ENCODE results near the gene DMRTA2.

DMRTA2 gene

DNA sequence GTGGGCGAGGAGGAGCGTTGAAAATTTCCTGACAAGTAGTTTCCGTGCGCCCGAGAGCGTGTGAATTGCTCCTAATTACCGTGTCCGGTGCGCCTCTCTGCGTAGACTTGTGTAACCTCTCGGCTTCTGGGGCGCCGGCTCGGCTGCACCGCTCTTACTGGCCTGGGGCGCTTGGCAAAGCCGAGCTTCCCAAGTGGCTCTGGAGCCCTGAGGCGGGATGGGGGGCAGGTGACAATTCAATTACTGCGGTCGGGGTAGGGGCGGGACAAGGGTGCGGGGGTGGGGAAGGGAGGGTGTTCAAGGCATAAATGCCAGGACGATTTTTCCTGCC lies 392 bp upstream of the DMRTA2 start:
- Histone ChIP-seq H3K4me3 (replicated peaks; ENCODE audit: low read depth, low read length) (peak overlapping the region; percentile 64), H3K36me3 (ENCODE audit: control insufficient read depth, insufficient read depth, low read length) (no peaks in the 10 kb centered on the region), H3K27me3 (replicated peaks; ENCODE audit: control insufficient read depth, insufficient read depth, low read length) (peaks cover 8% of the 10 kb centered on the region)
- DNase-seq (ENCODE audit: extremely low read depth, insufficient read length), result no peak
- TF ChIP-seq, protein P1, sequence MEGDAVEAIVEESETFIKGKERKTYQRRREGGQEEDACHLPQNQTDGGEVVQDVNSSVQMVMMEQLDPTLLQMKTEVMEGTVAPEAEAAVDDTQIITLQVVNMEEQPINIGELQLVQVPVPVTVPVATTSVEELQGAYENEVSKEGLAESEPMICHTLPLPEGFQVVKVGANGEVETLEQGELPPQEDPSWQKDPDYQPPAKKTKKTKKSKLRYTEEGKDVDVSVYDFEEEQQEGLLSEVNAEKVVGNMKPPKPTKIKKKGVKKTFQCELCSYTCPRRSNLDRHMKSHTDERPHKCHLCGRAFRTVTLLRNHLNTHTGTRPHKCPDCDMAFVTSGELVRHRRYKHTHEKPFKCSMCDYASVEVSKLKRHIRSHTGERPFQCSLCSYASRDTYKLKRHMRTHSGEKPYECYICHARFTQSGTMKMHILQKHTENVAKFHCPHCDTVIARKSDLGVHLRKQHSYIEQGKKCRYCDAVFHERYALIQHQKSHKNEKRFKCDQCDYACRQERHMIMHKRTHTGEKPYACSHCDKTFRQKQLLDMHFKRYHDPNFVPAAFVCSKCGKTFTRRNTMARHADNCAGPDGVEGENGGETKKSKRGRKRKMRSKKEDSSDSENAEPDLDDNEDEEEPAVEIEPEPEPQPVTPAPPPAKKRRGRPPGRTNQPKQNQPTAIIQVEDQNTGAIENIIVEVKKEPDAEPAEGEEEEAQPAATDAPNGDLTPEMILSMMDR (IDR thresholded peaks at IDR 0.05; ENCODE audit: insufficient read depth, low read length, poor library complexity, severe bottlenecking), result no peak

DNA sequence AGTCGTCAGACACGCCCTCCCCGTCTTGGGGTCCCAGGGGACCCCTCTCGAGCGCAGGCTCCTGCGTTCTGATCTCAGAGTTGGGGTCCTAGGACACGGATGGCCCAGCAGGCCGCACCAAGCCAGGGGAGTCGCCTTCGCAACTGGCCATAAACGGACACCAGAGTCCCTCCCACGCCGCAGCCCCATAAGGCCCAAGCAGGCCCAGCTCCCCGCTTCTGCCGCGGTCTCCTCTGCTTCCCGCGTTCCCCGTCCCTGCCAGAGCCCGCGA lies 633 bp downstream of the DMRTA2 start:
- no peak for DNase-seq (ENCODE audit: extremely low read depth, insufficient read length)
- Histone ChIP-seq H3K36me3 (ENCODE audit: control insufficient read depth, insufficient read depth, low read length) (no peaks in the 10 kb centered on the region), H3K27me3 (replicated peaks; ENCODE audit: control insufficient read depth, insufficient read depth, low read length) (peaks cover 8% of the 10 kb centered on the region), H3K4me3 (replicated peaks; ENCODE audit: low read depth, low read length) (peak overlapping the region; percentile 64)
- TF ChIP-seq, protein P1 (IDR thresholded peaks at IDR 0.05; ENCODE audit: insufficient read depth, low read length, poor library complexity, severe bottlenecking), result no peak

DNA sequence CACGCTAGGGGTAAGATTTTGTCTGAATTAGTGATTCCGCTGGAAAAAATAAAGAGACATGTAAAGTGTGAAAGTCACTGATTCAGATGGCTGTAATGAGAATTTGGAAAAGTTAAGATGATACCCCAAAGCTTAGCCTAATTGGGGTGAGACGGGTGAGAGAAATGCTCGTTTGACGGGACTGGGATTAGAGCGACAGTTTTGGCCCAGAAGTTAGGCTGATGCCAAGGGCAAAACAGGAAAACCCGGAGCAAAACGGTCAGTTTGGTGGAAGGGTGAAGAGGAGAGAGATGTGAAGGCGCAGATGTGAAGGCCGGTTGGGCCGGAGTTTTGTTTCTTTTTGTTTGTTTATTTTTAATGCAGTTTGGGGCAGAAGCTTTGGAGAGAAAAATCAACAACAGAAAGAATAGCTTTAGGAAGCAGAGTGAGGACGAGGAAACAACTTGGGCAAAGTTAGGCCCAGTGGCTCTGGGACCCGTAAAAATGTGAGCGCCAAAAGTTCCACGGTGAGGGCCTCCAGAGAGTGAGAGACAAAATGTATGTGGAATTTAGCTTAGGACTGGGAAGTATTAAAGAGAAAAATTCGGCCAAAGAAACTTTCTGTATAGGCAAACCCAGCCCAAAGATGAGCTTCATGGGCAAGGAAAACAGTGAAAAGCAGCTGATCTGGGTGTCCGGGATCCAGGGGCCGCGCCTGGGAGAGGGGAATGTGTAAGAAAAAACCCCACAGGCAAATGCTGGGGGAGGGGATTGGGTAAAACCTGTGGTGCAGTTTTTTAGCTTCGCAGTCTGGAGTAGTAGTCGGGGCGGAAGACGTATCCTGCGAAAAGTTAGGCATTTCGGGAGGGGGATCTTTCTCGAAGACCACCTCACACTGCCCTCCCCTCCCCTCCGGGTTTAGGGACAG lies 1.2 kb downstream of the DMRTA2 start:
- Histone ChIP-seq H3K36me3 (ENCODE audit: control insufficient read depth, insufficient read depth, low read length) (no peaks in the 10 kb centered on the region), H3K4me3 (replicated peaks; ENCODE audit: low read depth, low read length) (no peak overlapping the region), H3K27me3 (replicated peaks; ENCODE audit: control insufficient read depth, insufficient read depth, low read length) (peaks cover 8% of the 10 kb centered on the region)
- TF ChIP-seq, protein P1 (IDR thresholded peaks at IDR 0.05; ENCODE audit: insufficient read depth, low read length, poor library complexity, severe bottlenecking), result no peak
- DNase-seq (ENCODE audit: extremely low read depth, insufficient read length), result no peak

DNA sequence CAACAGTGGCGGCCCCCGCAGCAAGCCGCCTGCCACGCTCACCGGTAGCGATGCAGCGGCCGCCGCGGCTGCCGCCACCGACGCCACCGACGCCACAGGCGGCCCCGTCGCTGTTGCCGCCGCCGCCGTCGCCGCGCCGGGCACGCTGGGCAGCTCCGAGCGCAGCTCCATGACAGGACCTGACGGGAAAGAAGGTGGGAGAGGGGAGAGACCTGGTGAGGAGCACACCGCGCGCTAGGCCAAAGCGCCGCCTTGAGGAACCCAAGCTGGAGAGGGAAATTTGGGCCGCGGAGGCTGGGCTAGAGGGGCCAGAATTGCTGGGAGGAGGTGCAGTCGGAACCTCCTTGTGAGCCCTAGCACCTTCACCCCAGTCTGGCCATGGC lies 1.9 kb downstream of the DMRTA2 start:
- Histone ChIP-seq H3K27me3 (replicated peaks; ENCODE audit: control insufficient read depth, insufficient read depth, low read length) (peaks cover 10% of the 10 kb centered on the region), H3K4me3 (replicated peaks; ENCODE audit: low read depth, low read length) (peak overlapping the region; percentile 35; the same call in 1 of the 2 replicates), H3K36me3 (ENCODE audit: control insufficient read depth, insufficient read depth, low read length) (no peaks in the 10 kb centered on the region)
- TF ChIP-seq, protein P1 (IDR thresholded peaks at IDR 0.05; ENCODE audit: insufficient read depth, low read length, poor library complexity, severe bottlenecking), result no peak
- no peak for DNase-seq (ENCODE audit: extremely low read depth, insufficient read length)

DNA sequence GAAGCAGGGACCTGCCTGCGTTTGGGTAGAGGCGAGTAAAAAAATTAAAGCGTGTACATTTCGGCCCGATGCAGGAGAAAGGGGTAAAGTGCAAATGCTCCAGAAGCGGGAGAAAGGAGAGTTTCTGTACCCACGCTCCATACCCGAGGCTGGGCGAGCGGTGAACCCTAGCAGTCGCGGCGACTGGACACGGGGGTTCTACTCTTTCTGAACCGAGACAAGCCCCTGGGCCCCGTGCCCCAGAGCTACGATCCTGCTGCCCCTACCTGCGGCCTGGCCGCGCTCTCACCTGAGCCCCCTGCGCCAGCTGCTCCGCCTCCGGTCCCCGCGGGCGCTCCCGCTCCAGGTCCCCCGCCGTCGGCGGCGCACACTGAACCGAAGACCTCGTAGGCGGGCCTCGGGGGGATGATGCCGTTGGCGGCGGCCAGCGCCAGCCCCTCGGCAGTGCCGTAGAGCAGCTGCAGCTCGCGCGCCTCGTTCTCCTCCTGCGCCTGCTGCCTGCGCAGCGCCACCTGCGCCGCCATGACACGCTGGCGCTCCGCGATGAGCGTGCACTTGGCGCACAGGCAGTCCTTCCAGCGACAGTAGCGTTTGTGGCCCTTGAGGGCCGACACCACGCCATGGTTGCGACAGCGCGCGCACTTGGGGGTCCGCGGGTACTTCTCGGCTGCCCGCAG lies 2.4 kb downstream of the DMRTA2 start:
- peaks cover 10% of the 10 kb centered on the region for H3K27me3 ChIP-seq (replicated peaks; ENCODE audit: control insufficient read depth, insufficient read depth, low read length)
- TF ChIP-seq, protein P1 (IDR thresholded peaks at IDR 0.05; ENCODE audit: insufficient read depth, low read length, poor library complexity, severe bottlenecking), result no peak
- peak overlapping the region; percentile 35 for H3K4me3 ChIP-seq (replicated peaks; ENCODE audit: low read depth, low read length)
- DNase-seq (ENCODE audit: extremely low read depth, insufficient read length), result no peak
- H3K36me3 ChIP-seq (ENCODE audit: control insufficient read depth, insufficient read depth, low read length), result no peaks in the 10 kb centered on the region

Data from GM06990 (cell line).